Liver (tissue), 9 donors: ENCODE measurements around the gene DUSP16. TPM values are rescaled to one million over a fixed set of nuclear protein-coding genes. Genes with fewer than 3 reads are reported as not detected.
"Not testable (repeated sequence)": the region's sequence is repeated elsewhere in the genome, so short reads cannot be mapped to it uniquely, and the experiment has no call there.

ENCODE experiments used
- DNase-seq: peaks from one replicate; pipeline ENCODE4 v3.0.0-alpha.2; 2017; ENCODE audit warnings: low spot score
- H3K27ac ChIP-seq, 2 donors: one replicate each; pipeline ENCODE4 v1.7.0; 2013; ENCODE audit warnings: inconsistent platforms in 2 of 2, low read length in 2 of 2, control low read depth in 1 of 2, low read depth in 1 of 2, mild to moderate bottlenecking in 1 of 2
- H3K27me3 ChIP-seq, 4 donors: one replicate each; pipeline versions ENCODE4 v1.6.1 to v1.7.0; 2013; ENCODE audit warnings: low read length in 3 of 4, inconsistent platforms in 1 of 4, mild to moderate bottlenecking in 1 of 4, moderate library complexity in 1 of 4; ENCODE audit not compliant: control insufficient read depth in 4 of 4, insufficient read depth in 4 of 4
- H3K36me3 ChIP-seq, 4 donors: one replicate each; pipeline versions ENCODE4 v1.6.1 to v1.7.0; 2013; ENCODE audit warnings: low read length in 3 of 4, mild to moderate bottlenecking in 3 of 4, low read depth in 1 of 4, moderate library complexity in 1 of 4; ENCODE audit not compliant: control insufficient read depth in 4 of 4, insufficient read depth in 3 of 4
- H3K4me1 ChIP-seq, 4 donors: one replicate each; pipeline versions ENCODE4 v1.6.1 to v1.7.0; 2013; ENCODE audit warnings: low read length in 3 of 4, mild to moderate bottlenecking in 3 of 4, moderate library complexity in 1 of 4; ENCODE audit not compliant: control insufficient read depth in 4 of 4, insufficient read depth in 4 of 4
- H3K4me3 ChIP-seq, 3 donors: one replicate each; pipeline versions ENCODE4 v1.6.1 to v1.7.0; 2013; ENCODE audit warnings: low read length in 3 of 3, control low read depth in 1 of 3, low read depth in 1 of 3, mild to moderate bottlenecking in 1 of 3
- H3K9ac ChIP-seq, 2 donors: one replicate each; pipeline ENCODE4 v1.7.0; 2013; ENCODE audit warnings: low read length in 2 of 2, mild to moderate bottlenecking in 2 of 2, moderate library complexity in 2 of 2, control low read depth in 1 of 2, low read depth in 1 of 2
- H3K9me3 ChIP-seq, 4 donors: one replicate each; pipeline versions ENCODE4 v1.6.1 to v1.7.0; 2013; ENCODE audit warnings: low read length in 3 of 4; ENCODE audit not compliant: control insufficient read depth in 4 of 4
- EGR1 ChIP-seq, 2 donors: IDR thresholded peaks; 2 replicates each; pipeline ENCODE4 v1.6.1; 2016 to 2018; ENCODE audit warnings: antibody characterized with exemption in 2 of 2, low read depth in 2 of 2
- FOXA1 ChIP-seq: IDR thresholded peaks from 2 replicates; pipeline ENCODE4 v1.6.1; 2016; ENCODE audit warnings: antibody characterized with exemption
- FOXA2 ChIP-seq: IDR thresholded peaks from 2 replicates; pipeline ENCODE4 v1.6.1; 2016; ENCODE audit warnings: antibody characterized with exemption
- GABPA ChIP-seq, 2 donors: IDR thresholded peaks in 1 of 2; conservative IDR thresholded peaks in 1 of 2; 2 replicates each; pipeline ENCODE4 v1.6.1; 2016; ENCODE audit warnings: antibody characterized with exemption in 2 of 2, mild to moderate bottlenecking in 1 of 2, moderate library complexity in 1 of 2
- HNF4A ChIP-seq, 2 donors: conservative IDR thresholded peaks; 2 replicates each; pipeline ENCODE4 v1.6.1; 2016; ENCODE audit warnings: antibody characterized with exemption in 2 of 2, mild to moderate bottlenecking in 2 of 2
- HNF4G ChIP-seq: IDR thresholded peaks from 2 replicates; pipeline ENCODE4 v1.6.1; 2016; ENCODE audit warnings: antibody characterized with exemption
- NR2F2 ChIP-seq: IDR thresholded peaks from 2 replicates; pipeline ENCODE4 v1.6.1; 2016; ENCODE audit warnings: antibody characterized with exemption
- RAD21 ChIP-seq, 2 donors: IDR thresholded peaks; 2 replicates each; pipeline ENCODE4 v1.6.1; 2016; ENCODE audit warnings: antibody characterized with exemption in 2 of 2, mild to moderate bottlenecking in 2 of 2
- RXRA ChIP-seq, 2 donors: IDR thresholded peaks; 2 replicates each; pipeline ENCODE4 v1.6.1; 2017 to 2018; ENCODE audit warnings: antibody characterized with exemption in 2 of 2, mild to moderate bottlenecking in 1 of 2
- SP1 ChIP-seq: IDR thresholded peaks from 2 replicates; pipeline ENCODE4 v1.6.1; 2018; ENCODE audit warnings: antibody characterized with exemption, mild to moderate bottlenecking
- TAF1 ChIP-seq: conservative IDR thresholded peaks from 2 replicates; pipeline ENCODE4 v1.6.1; 2016; ENCODE audit warnings: antibody characterized with exemption, mild to moderate bottlenecking
- YY1 ChIP-seq: IDR thresholded peaks from 2 replicates; pipeline ENCODE4 v1.6.1; 2016; ENCODE audit warnings: antibody characterized with exemption, mild to moderate bottlenecking
- WGBS: extraction: QIAGEN DNeasy Blood & Tissue Kit; methylation state at CpG from one replicate; pipeline ENCODE4 v1.1.7; 2013; 5-methylcytosine and 5-hydroxymethylcytosine counted together
- polyA plus RNA-seq, 2 donors: library from polyadenylated mRNA; stranded (reverse) in 1 of 2; unstranded in 1 of 2; fragments of 200-250 nt in 1 of 2; fragments of >200 nt in 1 of 2; fragmentation: Nextera tagmentation in 1 of 2; extraction: Ambion mirVana in 1 of 2; gene quantifications; one replicate each; pipeline versions ENCODE4 v1.2.1 to v1.2.3, GENCODE V29; 2013 to 2015
- total RNA-seq, 2 donors: library from RNA; depleted of rRNA; stranded (reverse); fragments of >200 nt; gene quantifications; one replicate each; pipeline ENCODE4 v1.2.3, GENCODE V29; 2014
- TF ChIP-seq, protein P1 (sequence below): IDR thresholded peaks from 2 replicates; pipeline ENCODE4 v1.6.1; 2016; ENCODE audit warnings: antibody characterized with exemption
- TF ChIP-seq, protein P2 (sequence below): IDR thresholded peaks from 2 replicates; pipeline ENCODE4 v1.6.1; 2016; ENCODE audit warnings: antibody characterized with exemption
- TF ChIP-seq, protein P3 (sequence below): IDR thresholded peaks from 2 replicates; pipeline ENCODE4 v1.6.1; 2016; ENCODE audit warnings: antibody characterized with exemption
- donor health status: healthy.
- donor health status: healthy.
- donor health status: healthy.
- donor health status: healthy.
- donor health status: healthy.

DUSP16 gene
- total and polyA plus RNA-seq, 4 donors: 7.8 to 56.4 (median 19.1) TPM

DNA sequence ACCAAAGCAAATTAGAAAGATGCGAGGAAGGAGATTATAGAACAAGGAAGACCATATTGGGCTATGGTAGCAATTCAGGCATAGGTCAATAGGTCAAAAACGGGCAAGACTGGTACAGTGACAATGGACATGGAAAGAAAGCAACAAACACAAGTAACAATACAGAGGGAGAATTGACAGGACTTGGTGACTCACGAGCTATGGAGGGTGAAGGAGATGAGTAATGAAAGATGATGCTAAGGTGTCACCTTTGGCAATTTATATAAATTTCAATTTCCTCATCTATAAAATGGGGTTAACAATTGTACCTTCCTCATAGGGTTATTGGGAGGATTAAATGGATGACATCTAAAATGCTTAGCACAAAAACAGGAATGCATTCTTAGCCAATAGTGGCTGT, 15.1 kb upstream of the DUSP16 start:
- H3K4me3 ChIP-seq: no peak overlapping the region
- H3K36me3 ChIP-seq: no peaks in the 10 kb centered on the region
- no peaks in the 10 kb centered on the region for H3K9me3 ChIP-seq
- no peak for DNase-seq
- no peak overlapping the region for H3K9ac ChIP-seq
- 88% methylated on average over 3 of the region's 3 CpGs for WGBS
- H3K27ac ChIP-seq: no peak overlapping the region
- no peaks in the 10 kb centered on the region for H3K27me3 ChIP-seq
- TF ChIP-seq FOXA1 (no peak), FOXA2 (no peak), RXRA (IDR thresholded peaks at IDR 0.05) (no peak), EGR1 (IDR thresholded peaks at IDR 0.05; ENCODE audit: low read depth in 2 of 2) (no peak), TAF1 (no peak), YY1 (no peak), HNF4A (conservative IDR thresholded peaks at IDR 0.05) (no peak), NR2F2 (no peak), RAD21 (IDR thresholded peaks at IDR 0.05) (no peak), GABPA (IDR thresholded peaks at IDR 0.05 in 1 of 2, conservative IDR thresholded peaks at IDR 0.05 in 1 of 2) (no peak), HNF4G (no peak), SP1 (no peak)
- TF ChIP-seq, protein P1, sequence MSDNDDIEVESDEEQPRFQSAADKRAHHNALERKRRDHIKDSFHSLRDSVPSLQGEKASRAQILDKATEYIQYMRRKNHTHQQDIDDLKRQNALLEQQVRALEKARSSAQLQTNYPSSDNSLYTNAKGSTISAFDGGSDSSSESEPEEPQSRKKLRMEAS: no peak
- TF ChIP-seq, protein P2, sequence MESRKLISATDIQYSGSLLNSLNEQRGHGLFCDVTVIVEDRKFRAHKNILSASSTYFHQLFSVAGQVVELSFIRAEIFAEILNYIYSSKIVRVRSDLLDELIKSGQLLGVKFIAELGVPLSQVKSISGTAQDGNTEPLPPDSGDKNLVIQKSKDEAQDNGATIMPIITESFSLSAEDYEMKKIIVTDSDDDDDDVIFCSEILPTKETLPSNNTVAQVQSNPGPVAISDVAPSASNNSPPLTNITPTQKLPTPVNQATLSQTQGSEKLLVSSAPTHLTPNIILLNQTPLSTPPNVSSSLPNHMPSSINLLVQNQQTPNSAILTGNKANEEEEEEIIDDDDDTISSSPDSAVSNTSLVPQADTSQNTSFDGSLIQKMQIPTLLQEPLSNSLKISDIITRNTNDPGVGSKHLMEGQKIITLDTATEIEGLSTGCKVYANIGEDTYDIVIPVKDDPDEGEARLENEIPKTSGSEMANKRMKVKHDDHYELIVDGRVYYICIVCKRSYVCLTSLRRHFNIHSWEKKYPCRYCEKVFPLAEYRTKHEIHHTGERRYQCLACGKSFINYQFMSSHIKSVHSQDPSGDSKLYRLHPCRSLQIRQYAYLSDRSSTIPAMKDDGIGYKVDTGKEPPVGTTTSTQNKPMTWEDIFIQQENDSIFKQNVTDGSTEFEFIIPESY: no peak
- TF ChIP-seq, protein P3, sequence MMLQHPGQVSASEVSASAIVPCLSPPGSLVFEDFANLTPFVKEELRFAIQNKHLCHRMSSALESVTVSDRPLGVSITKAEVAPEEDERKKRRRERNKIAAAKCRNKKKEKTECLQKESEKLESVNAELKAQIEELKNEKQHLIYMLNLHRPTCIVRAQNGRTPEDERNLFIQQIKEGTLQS: no peak
- no peaks in the 10 kb centered on the region for H3K4me1 ChIP-seq

DNA sequence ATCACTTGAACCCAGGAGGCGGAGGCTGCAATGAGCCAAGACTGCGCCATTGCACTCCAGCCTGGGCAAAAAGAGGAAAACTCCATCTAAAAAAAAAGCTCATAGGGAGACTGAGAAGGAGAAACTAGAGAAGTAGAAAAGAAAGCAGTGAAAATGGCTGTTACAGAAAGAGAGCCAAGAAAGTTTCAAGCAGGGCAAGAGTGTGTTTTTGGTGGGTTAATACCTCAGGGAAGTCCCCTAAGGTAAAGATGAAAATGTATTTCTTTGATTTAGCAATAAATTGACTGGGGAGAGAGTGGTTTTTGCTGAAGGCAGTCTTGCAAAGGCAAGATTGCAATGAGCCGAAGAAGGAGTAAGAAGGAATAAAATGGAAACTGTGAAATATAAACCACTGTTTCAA, 10.0 kb upstream of the DUSP16 start:
- DNase-seq: no peak
- TF ChIP-seq, protein P2: no peak
- TF ChIP-seq SP1 (no peak), EGR1 (IDR thresholded peaks at IDR 0.05; ENCODE audit: low read depth in 2 of 2) (no peak), FOXA2 (no peak), FOXA1 (no peak), NR2F2 (no peak), HNF4G (no peak)
- TF ChIP-seq, protein P3: no peak
- Histone ChIP-seq H3K4me1 (no peaks in the 10 kb centered on the region), H3K4me3 (no peak overlapping the region), H3K9me3 (no peaks in the 10 kb centered on the region), H3K27me3 (no peaks in the 10 kb centered on the region), H3K36me3 (no peaks in the 10 kb centered on the region), H3K9ac (no peak overlapping the region), H3K27ac (no peak overlapping the region)
- WGBS: 96% methylated on average over 3 of the region's 3 CpGs

DNA sequence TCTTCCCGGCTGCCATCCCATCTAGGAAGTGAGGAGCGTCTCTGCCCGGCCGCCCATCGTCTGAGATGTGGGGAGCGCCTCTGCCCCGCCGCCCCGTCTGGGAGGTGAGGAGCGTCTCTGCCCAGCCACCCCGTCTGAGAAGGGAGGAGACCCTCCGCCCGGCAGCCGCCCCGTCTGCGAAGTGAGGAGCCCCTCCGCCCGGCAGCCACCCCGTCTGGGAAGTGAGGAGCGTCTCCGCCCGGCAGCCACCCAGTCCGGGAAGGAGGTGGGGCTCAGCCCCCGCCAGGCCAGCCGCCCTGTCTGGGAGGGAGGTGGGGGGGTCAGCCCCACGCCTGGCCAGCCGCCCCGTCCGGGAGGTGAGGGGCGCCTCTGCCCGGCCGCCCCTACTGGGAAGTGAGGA, 3.3 kb upstream of the DUSP16 start:
- not testable (repeated sequence) for H3K27ac ChIP-seq, H3K4me3 ChIP-seq, H3K9ac ChIP-seq, H3K9me3 ChIP-seq, DNase-seq, H3K27me3 ChIP-seq, H3K36me3 ChIP-seq
- H3K4me1 ChIP-seq: peaks cover 0 to 10% (median 3%) of the 10 kb centered on the region in 4 donors
- over 99% methylated on average over 21 of the region's 32 CpGs for WGBS
